ENCODE measurements around the gene ELAVL3.
A peak's percentile ranks its signal among the peaks of the same experiment; 100 is the strongest.
"Not testable (repeated sequence)": the region's sequence is repeated elsewhere in the genome, so short reads cannot be mapped to it uniquely, and the experiment has no call there.

ELAVL3 gene

GRCh38 chr19:11435833-11436313, 45.0 kb downstream of the ELAVL3 start:
- no peak for DNase-seq (ENCODE audit: low spot score)

GRCh38 chr19:11435057-11435832, 45.6 kb downstream of the ELAVL3 start, which contains the start of the genes ODAD3 and PRKCSH:
ODAD3 (minus strand) TSS chr19:11435121; CDS start chr19:11435016, 105 bp downstream.
PRKCSH (plus strand) TSS chr19:11435635; CDS start chr19:11436118, 483 bp downstream.
- DNase-seq (ENCODE audit: low spot score) = peak; percentile 100

GRCh38 chr19:11434703-11435056, 46.2 kb downstream of the ELAVL3 start:
- no peak for DNase-seq (ENCODE audit: low spot score)

DNA sequence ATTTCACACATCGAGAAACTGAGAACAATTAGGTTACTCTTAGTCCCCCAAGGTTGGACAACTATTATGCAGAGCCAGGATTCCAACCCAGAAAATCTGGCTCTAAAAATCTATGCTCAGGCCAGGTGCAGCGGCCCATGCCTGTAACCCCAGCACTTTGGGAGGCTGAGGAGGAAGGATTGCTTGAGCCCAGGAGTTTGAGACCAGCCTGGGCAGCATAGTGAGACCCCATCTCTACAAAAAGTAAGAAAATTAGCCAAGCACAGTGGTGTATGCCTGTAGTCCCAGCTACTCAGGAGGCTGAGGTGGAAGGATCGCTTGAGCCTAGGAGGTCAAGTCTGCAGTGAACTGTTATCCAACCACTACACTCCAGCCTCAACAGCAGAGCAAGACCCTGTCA, 47.3 kb downstream of the ELAVL3 start:
- DNase-seq (ENCODE audit: low spot score) = not testable (repeated sequence)

DNA sequence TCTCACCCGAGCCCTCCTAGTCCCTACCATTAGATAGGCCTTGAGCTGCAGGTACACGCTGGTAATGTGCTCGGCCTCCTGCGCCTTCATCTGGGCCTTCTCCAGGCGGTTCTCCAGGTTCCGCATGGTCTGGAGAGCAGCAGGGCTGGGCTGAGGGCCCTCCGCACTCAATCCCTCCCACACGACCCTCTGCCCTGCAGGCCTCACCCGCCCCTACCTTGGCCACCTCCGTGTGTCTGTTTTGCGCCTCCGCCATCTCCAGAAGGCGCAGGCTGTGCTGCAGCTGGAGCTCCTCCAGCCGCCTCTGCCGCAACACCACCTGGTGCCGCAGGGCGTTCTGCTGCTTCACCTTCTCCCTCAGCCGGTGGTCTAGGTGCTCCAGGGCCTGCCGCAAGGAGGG, 54.2 kb downstream of the ELAVL3 start:
- DNase-seq (ENCODE audit: low spot score) = no peak

- DNase-seq (ENCODE audit: low spot score) = peak; percentile 0
Observed at GRCh38 chr19:11425719-11426457, 55.0 kb downstream of the ELAVL3 start.

DNA sequence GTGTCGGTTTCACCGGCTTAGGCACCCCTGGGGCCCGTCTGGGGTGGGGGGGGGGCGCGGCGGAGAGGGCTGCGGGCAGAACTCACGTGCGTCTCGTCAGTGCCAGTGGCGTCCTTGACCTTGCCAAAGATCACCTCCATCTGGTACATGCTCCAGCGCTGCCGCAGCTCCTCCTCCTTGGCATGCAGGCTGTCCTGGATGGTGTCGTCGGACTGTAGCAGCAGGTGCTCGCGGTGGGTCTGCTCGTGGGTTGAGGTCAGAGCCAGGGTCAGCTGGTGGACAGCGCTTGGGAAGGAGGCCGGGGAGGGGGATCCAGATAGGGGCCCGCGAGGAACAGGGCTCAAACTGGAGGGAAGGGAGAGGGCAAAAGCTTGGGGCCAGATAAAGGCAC, 57.1 kb downstream of the ELAVL3 start:
- no peak for DNase-seq (ENCODE audit: low spot score)

GRCh38 chr19:11423164-11423790, 57.6 kb downstream of the ELAVL3 start:
- no peak for DNase-seq (ENCODE audit: low spot score)

- DNase-seq (ENCODE audit: low spot score) = peak; percentile 80
Observed at GRCh38 chr19:11422163-11423065, 58.4 kb downstream of the ELAVL3 start.

DNA sequence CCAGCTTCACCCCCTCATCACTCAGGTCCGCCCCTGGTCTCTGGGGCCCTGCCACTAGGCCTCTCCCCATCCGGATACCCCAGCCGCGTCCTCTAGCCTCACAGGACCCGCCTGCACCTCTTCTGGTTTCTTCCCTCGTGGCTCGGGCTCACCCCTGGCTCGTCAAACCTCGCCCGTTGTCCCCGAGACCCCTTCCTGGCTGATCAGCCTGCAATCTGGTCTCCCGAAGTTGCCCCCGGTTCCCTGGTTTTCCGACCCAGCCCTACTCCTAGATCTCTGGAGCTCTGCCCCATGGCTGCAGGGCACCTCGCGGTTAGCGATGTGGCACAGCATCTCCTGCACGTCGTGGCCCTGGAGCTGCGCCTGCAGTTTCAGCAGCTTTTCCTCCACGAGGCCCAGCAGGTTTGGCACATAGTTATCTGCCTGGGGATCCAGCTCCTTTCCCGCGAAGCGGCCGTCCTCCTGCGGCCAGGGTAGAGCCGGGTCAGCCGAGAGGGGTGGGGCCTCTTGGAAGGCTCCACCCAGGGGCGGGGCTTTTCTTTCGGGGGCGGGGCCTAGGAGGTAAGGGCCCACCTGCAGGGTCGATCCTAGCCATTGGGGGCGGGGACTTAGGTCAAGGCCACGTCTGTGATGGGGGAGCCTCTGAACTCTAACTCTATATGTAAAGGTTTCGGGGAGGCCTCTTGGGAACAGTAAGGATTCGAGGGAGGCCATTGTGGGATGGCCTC, 59.3 kb downstream of the ELAVL3 start:
- DNase-seq (ENCODE audit: low spot score) = peak; percentile 15

- DNase-seq (ENCODE audit: low spot score) = peak; percentile 27
Observed at GRCh38 chr19:11420429-11421370, 60.1 kb downstream of the ELAVL3 start.

DNA sequence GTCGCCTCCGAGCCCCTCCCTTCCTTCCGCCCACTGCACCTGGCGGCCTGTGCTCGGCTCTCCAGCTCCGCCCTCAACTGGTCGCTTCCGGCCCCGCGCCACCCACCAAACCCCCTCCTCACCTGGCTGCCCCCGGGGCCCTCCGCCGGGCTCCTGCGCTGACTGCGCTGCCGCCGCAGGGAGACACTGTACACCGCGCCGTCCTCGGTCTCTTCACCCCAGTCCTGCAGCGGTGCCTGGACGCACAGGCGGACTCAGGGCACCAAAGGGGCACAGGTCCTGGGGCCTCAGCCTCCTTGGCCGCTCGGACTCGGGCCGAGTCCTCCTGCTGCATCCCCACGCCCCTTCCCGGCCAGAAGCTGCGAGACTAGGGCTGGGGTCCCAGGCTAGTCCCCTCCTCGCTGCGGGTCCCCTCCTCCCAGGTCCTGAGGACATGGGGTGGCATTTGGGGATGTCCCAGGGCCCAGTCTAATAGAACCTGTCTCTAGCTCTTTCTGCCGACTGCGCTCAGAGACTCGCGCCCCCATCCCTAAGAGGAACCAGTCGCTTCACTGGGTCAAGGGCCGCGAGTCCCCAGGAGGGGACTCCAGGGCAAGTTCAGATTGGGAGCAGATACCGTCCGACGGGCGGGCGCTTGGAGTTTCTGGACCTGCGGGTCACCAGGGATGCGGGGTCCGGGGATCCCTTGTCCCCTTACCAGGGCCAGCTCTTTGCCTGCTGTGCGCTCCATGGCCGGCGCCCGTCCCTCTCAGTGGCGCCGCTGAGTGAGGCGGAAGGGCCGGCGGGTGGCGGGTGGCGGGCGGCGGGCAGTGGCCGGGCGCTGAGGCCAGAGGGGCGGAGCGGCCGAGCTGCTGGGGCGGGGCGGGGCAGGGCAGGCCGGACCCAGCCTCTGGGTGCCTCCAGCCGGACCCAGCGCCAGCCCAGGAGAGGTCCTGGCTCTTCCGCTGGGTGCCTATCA, 62.0 kb downstream of the ELAVL3 start, which contains the start of gene RGL3:
RGL3 (minus strand) TSS at position 766 of the 958 bp plus-strand sequence; CDS start at position 730, 36 bp downstream.
- peak; percentile 56 for DNase-seq (ENCODE audit: low spot score)

DNA sequence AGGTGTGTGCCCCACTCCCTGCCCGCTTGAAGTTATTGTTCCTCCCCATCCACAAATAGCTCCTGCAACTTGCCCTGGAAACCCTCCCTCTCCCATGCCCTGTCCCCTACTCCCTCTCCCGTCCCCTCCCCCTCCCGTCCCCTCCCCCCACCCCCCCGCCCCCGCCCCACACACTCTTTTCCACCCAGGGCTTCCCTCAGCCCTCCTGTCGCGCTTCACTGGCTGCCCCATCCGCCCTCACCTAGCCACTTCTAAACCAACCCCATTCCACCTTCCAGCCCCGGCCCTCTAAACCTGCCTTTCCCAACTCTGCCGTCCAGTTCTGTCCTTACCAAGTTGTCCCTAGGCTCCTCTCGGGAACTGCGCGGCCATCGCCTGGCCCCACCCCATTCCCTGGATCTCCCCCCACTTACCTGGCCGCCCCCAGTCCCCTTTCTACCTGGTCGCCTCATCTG, 62.7 kb downstream of the ELAVL3 start:
- DNase-seq (ENCODE audit: low spot score) = peak; percentile 1

- DNase-seq (ENCODE audit: low spot score) = no peak
Observed at GRCh38 chr19:11416346-11417052, 64.3 kb downstream of the ELAVL3 start.

DNA sequence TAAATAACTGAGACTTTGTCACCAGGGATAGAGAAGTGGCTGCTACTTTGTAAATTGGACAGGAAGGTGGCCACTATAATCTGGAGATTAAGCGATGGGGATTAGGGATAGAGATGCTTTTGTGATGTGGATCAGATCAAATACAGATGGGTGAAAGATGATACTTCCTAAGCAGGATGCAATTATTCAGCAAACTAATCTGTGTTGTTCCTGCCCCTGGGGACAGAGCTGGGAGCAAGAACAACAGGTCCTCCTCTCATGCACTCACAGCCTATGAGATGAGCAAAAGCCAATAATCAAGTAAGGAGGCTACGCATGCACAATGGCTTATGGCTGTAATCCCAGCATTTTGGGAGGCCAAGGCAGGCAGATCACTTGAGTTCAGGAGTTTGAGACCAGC, 66.3 kb downstream of the ELAVL3 start:
- DNase-seq (ENCODE audit: low spot score) = no peak

GRCh38 chr19:11410682-11411081, 70.2 kb downstream of the ELAVL3 start:
- DNase-seq (ENCODE audit: low spot score) = no peak

GRCh38 chr19:11408591-11408990, 72.3 kb downstream of the ELAVL3 start:
- no peak for DNase-seq (ENCODE audit: low spot score)

Measured in AG08395 (cell line).